IMR-90 (cell line): ENCODE results near the gene CYLC1. TPM values are rescaled to one million over a fixed set of nuclear protein-coding genes. Genes with fewer than 3 reads are reported as not detected.

Source experiments
- ATAC-seq: fragments of 200-7000 bp; cut with Tn5 transposase; 2 replicates; pipeline ENCODE4 v1.9.1; 2020; ENCODE audit warnings: low read depth, mild to moderate bottlenecking, moderate library complexity
- BruUV-seq: library from RNA; stranded (reverse); fragments of 400-500 nt; replicated peaks from 2 replicates; lab custom pipeline; 2021; lab: Mats Ljungman, UMichigan
- CTCF ChIA-PET: fragments of 300-600 bp; formaldehyde crosslinking; extraction: SDS; loops from one replicate; lab custom pipeline; 2021; ENCODE audit warnings: antibody characterized with exemption; lab: Yijun Ruan, JAX
- POLR2A ChIA-PET: fragments of 300-600 bp; sonication (Branson Sonifier 250); formaldehyde crosslinking; loops from one replicate; lab custom pipeline; 2022; ENCODE audit warnings: antibody characterized with exemption; ENCODE audit not compliant: unreplicated experiment; lab: Charles Lee
- DNase-seq: peaks from one replicate; pipeline ENCODE4 v3.0.0; 2013
- H2AFZ ChIP-seq: replicated peaks from 2 replicates; pipeline ENCODE3; 2013; ENCODE audit warnings: low read length, mild to moderate bottlenecking; ENCODE audit not compliant: poor library complexity
- H2AK5ac ChIP-seq: 2 replicates; pipeline ENCODE4 v1.6.1; 2013; ENCODE audit warnings: low read depth, low read length, inconsistent platforms
- H2AK9ac ChIP-seq: replicated peaks from 2 replicates; pipeline ENCODE3; 2013; ENCODE audit warnings: mild to moderate bottlenecking, low read depth, low read length, moderate library complexity; ENCODE audit not compliant: poor library complexity
- H2BK120ac ChIP-seq: 2 replicates; pipeline ENCODE4 v1.6.1; 2013; ENCODE audit warnings: low read depth, low read length, inconsistent platforms
- H2BK15ac ChIP-seq: 3 replicates; pipeline ENCODE4 v1.6.1; 2013; ENCODE audit warnings: low read depth, low read length, inconsistent platforms
- H2BK20ac ChIP-seq: 2 replicates; pipeline ENCODE4 v1.6.1; 2013; ENCODE audit warnings: low read depth, mild to moderate bottlenecking, inconsistent platforms, low read length, moderate library complexity
- H2BK5ac ChIP-seq: 2 replicates; pipeline ENCODE4 v1.6.1; 2013; ENCODE audit warnings: mild to moderate bottlenecking, low read depth, low read length, inconsistent platforms; ENCODE audit not compliant: poor library complexity, severe bottlenecking
- H3K14ac ChIP-seq: replicated peaks from 2 replicates; pipeline ENCODE4 v1.6.1; 2013; ENCODE audit warnings: low read depth, low read length, inconsistent platforms
- H3K18ac ChIP-seq: 2 replicates; pipeline ENCODE4 v1.6.1; 2013; ENCODE audit warnings: low read depth, low read length, control low read depth
- H3K23ac ChIP-seq: 2 replicates; pipeline ENCODE4 v1.6.1; 2013; ENCODE audit warnings: low read depth, low read length, inconsistent platforms
- H3K27ac ChIP-seq: 2 replicates; pipeline ENCODE4 v1.5.1; 2013; ENCODE audit warnings: mild to moderate bottlenecking, control low read depth, low read length; ENCODE audit not compliant: insufficient read depth
- H3K27me3 ChIP-seq: 2 replicates; pipeline ENCODE4 v1.6.1; 2013; ENCODE audit warnings: low read length; ENCODE audit not compliant: control insufficient read depth, insufficient read depth
- H3K36me3 ChIP-seq: 2 replicates; pipeline ENCODE4 v1.6.1; 2013; ENCODE audit warnings: low read length, mixed read lengths; ENCODE audit not compliant: control insufficient read depth, insufficient read depth
- H3K4ac ChIP-seq: 2 replicates; pipeline ENCODE4 v1.6.1; 2013; ENCODE audit warnings: low read depth, low read length, inconsistent platforms
- H3K4me1 ChIP-seq: 2 replicates; pipeline ENCODE4 v1.6.1; 2013; ENCODE audit warnings: low read length, mixed read lengths; ENCODE audit not compliant: control insufficient read depth, insufficient read depth
- H3K4me2 ChIP-seq: 2 replicates; pipeline ENCODE4 v1.6.1; 2013; ENCODE audit warnings: low read depth, mild to moderate bottlenecking, control low read depth, low read length, moderate library complexity
- H3K4me3 ChIP-seq: 2 replicates; pipeline ENCODE4 v1.5.1; 2013; ENCODE audit warnings: low read depth, mild to moderate bottlenecking, control low read depth, low read length, moderate library complexity; ENCODE audit not compliant: insufficient read depth
- H3K56ac ChIP-seq: 2 replicates; pipeline ENCODE4 v1.6.1; 2013; ENCODE audit warnings: low read length, inconsistent platforms; ENCODE audit not compliant: insufficient read depth; ENCODE audit errors: extremely low read depth
- H3K79me1 ChIP-seq, 2 experiments: 2 replicates each; pipeline ENCODE4 v1.6.1; 2013; ENCODE audit warnings: low read length in 2 of 2, inconsistent platforms in 1 of 2, low read depth in 1 of 2
- H3K9ac ChIP-seq: 2 replicates; pipeline ENCODE4 v1.6.1; 2013; ENCODE audit warnings: low read depth, low read length, control low read depth
- H3K9me1 ChIP-seq: 2 replicates; pipeline ENCODE4 v1.6.1; 2013; ENCODE audit warnings: low read length, inconsistent platforms; ENCODE audit not compliant: insufficient read depth
- H3K9me3 ChIP-seq: 2 replicates; pipeline ENCODE4 v1.6.1; 2013; ENCODE audit warnings: low read length; ENCODE audit not compliant: control insufficient read depth, insufficient read depth
- H4K20me1 ChIP-seq: 2 replicates; pipeline ENCODE4 v1.6.1; 2013; ENCODE audit warnings: low read length, inconsistent platforms; ENCODE audit not compliant: insufficient read depth
- H4K5ac ChIP-seq: 2 replicates; pipeline ENCODE4 v1.6.1; 2013; ENCODE audit warnings: mild to moderate bottlenecking, low read depth, low read length, control low read depth
- H4K8ac ChIP-seq, 2 experiments: 2 replicates each; pipeline ENCODE4 v1.6.1; 2013; ENCODE audit warnings: low read depth in 2 of 2, low read length in 2 of 2, control low read depth in 1 of 2, inconsistent platforms in 1 of 2
- H4K91ac ChIP-seq: 2 replicates; pipeline ENCODE4 v1.6.1; 2013; ENCODE audit warnings: low read depth, low read length, inconsistent platforms; ENCODE audit not compliant: insufficient read depth
- BHLHE40 ChIP-seq: fragments of 150-350 bp; IDR thresholded peaks from 2 replicates; pipeline ENCODE4 v1.6.1; 2016; ENCODE audit warnings: mild to moderate bottlenecking, low read depth, low read length
- CEBPB ChIP-seq: IDR thresholded peaks from 2 replicates; pipeline ENCODE4 v1.6.1; 2012; ENCODE audit warnings: low read depth, low read length, improper control_type of control experiment
- CHD1 ChIP-seq: IDR thresholded peaks from 2 replicates; pipeline ENCODE4 v1.6.1; 2012; ENCODE audit warnings: low read depth, low read length, improper control_type of control experiment
- CTCF ChIP-seq: conservative IDR thresholded peaks from 2 replicates; pipeline ENCODE4 v1.5.1; 2012; ENCODE audit warnings: mild to moderate bottlenecking, low read depth, low read length, improper control_type of control experiment
- ELK1 ChIP-seq: fragments of 150-350 bp; IDR thresholded peaks from 2 replicates; pipeline ENCODE4 v1.6.1; 2016; ENCODE audit warnings: low read depth, mild to moderate bottlenecking, low read length, moderate library complexity, borderline replicate concordance
- FOS ChIP-seq: fragments of 150-350 bp; IDR thresholded peaks from 2 replicates; pipeline ENCODE4 v1.6.1; 2016; ENCODE audit warnings: low read depth, low read length
- MAFK ChIP-seq: IDR thresholded peaks from 2 replicates; pipeline ENCODE4 v1.6.1; 2012; ENCODE audit warnings: low read depth, low read length, improper control_type of control experiment
- MAZ ChIP-seq: IDR thresholded peaks from 2 replicates; pipeline ENCODE4 v1.6.1; 2012; ENCODE audit warnings: low read depth, mild to moderate bottlenecking, low read length, improper control_type of control experiment, moderate library complexity, borderline replicate concordance
- MXI1 ChIP-seq: IDR thresholded peaks from 2 replicates; pipeline ENCODE4 v1.6.1; 2012; ENCODE audit warnings: low read depth, mild to moderate bottlenecking, low read length, moderate library complexity, borderline replicate concordance
- NFE2L2 ChIP-seq: fragments of 150-350 bp; IDR thresholded peaks from 2 replicates; pipeline ENCODE4 v1.6.1; 2016; ENCODE audit warnings: low read depth, mild to moderate bottlenecking, low read length
- POLR2A ChIP-seq: IDR thresholded peaks from 2 replicates; pipeline ENCODE4 v1.6.1; 2012; ENCODE audit warnings: mild to moderate bottlenecking, low read depth, low read length
- RAD21 ChIP-seq: IDR thresholded peaks from 2 replicates; pipeline ENCODE4 v1.6.1; 2012; ENCODE audit warnings: low read length, improper control_type of control experiment
- RCOR1 ChIP-seq: IDR thresholded peaks from 2 replicates; pipeline ENCODE4 v1.6.1; 2012; ENCODE audit warnings: mild to moderate bottlenecking, low read length, improper control_type of control experiment; ENCODE audit not compliant: insufficient replicate concordance
- RFX5 ChIP-seq: IDR thresholded peaks from 2 replicates; pipeline ENCODE4 v1.8.0; 2012; ENCODE audit warnings: low read depth, mild to moderate bottlenecking, low read length, moderate library complexity
- SMC3 ChIP-seq: fragments of 150-350 bp; IDR thresholded peaks from 2 replicates; pipeline ENCODE4 v1.6.1; 2016; ENCODE audit warnings: low read depth, mild to moderate bottlenecking, antibody characterized with exemption, low read length, moderate library complexity
- USF2 ChIP-seq: fragments of 150-350 bp; IDR thresholded peaks from 2 replicates; pipeline ENCODE4 v1.6.1; 2017; ENCODE audit warnings: mild to moderate bottlenecking, antibody characterized with exemption, low read length, low read depth
- WGBS, 2 experiments: methylation state at CpG; one replicate each; pipeline versions ENCODE4 v1.1.5 to v1.1.7; 2013; ENCODE audit warnings: missing lambda C conversion rate in 2 of 2; ENCODE audit not compliant: insufficient read length in 1 of 2; ENCODE audit errors: extremely low coverage in 2 of 2; 5-methylcytosine and 5-hydroxymethylcytosine counted together
- dilution Hi-C: fragments of 300-500 bp; cut with HindIII; formaldehyde crosslinking; loops from one replicate; pipeline ENCODE4 v1.14.3; 2018; ENCODE audit warnings: low sequenced_read_pairs; ENCODE audit not compliant: unreplicated experiment
- in situ Hi-C: fragments of 300-500 bp; cut with MboI; formaldehyde crosslinking; loops from 3 replicates; pipeline ENCODE4 v1.14.3; 2019; ENCODE audit warnings: low sequenced_read_pairs, inconsistent platforms, mixed read lengths
- intact Hi-C: fragments of 100-400 bp; cut with micrococcal nuclease; formaldehyde crosslinking; loops from 2 replicates; pipeline ENCODE4 v1.10.0; 2022
- polyA plus RNA-seq, 3 experiments: library from polyadenylated mRNA; depleted of rRNA; stranded (reverse); fragments of >200 nt; gene quantifications; 2 replicates each; pipeline ENCODE4 v1.2.3, GENCODE V29; 2012; ENCODE audit warnings: low replicate concordance in 1 of 3
- total RNA-seq: library from RNA; depleted of rRNA; stranded (reverse); fragments of >200 nt; gene quantifications from 2 replicates; pipeline ENCODE4 v1.2.3, GENCODE V29; 2012

CYLC1 gene
- total and polyA plus RNA-seq, 2 of the 4 experiments (the other 2 are of a cell fraction), result not detected

- H4K5ac ChIP-seq, result no peak overlapping the region
- no peak overlapping the region for H3K56ac ChIP-seq
- intact Hi-C loops (no loop called here), in situ Hi-C loops (no loop called here), dilution Hi-C loops (no loop called here)
- H3K23ac ChIP-seq, result no peak overlapping the region
- H3K9ac ChIP-seq, result no peak overlapping the region
- ATAC-seq (no peak), DNase-seq (no peak)
- no peak overlapping the region for H3K4me2 ChIP-seq
- BruUV-seq, result no TSS peak
- no peak overlapping the region for H2BK5ac ChIP-seq
- no peaks in the 10 kb centered on the region for H3K9me1 ChIP-seq
- H3K36me3 ChIP-seq, result no peaks in the 10 kb centered on the region
- H3K4me1 ChIP-seq, result no peaks in the 10 kb centered on the region
- no peak overlapping the region for H4K91ac ChIP-seq
- H2AK9ac ChIP-seq, result no peak overlapping the region
- ChIA-PET POLR2A (no interaction called here), CTCF (no interaction called here)
- no peaks in the 10 kb centered on the region for H3K9me3 ChIP-seq
- no peak overlapping the region for H3K27ac ChIP-seq
- no peaks in the 10 kb centered on the region for H4K20me1 ChIP-seq
- H2AK5ac ChIP-seq, result no peak overlapping the region
- no peak overlapping the region for H2BK20ac ChIP-seq
- TF ChIP-seq POLR2A (no peak), SMC3 (no peak), RAD21 (no peak), RCOR1 (no peak), USF2 (no peak), FOS (no peak), MAZ (no peak), CTCF (no peak), ELK1 (no peak), MAFK (no peak), BHLHE40 (no peak), CHD1 (no peak), MXI1 (no peak), CEBPB (no peak), RFX5 (no peak), NFE2L2 (no peak)
- H3K4me3 ChIP-seq, result no peak overlapping the region
- H3K18ac ChIP-seq, result no peak overlapping the region
- no peaks in the 10 kb centered on the region for H3K27me3 ChIP-seq
- no peak overlapping the region for H4K8ac ChIP-seq
- no CpG with 5 or more reads among the region's 4 CpGs for WGBS, 2 experiments
- H3K14ac ChIP-seq, result no peak overlapping the region
- no peaks in the 10 kb centered on the region for H3K79me1 ChIP-seq
- H2AFZ ChIP-seq, result no peak overlapping the region
- H2BK15ac ChIP-seq, result no peak overlapping the region
- H2BK120ac ChIP-seq, result no peak overlapping the region
- H3K4ac ChIP-seq, result no peak overlapping the region
Observed at GRCh38 chrX:83829874-83830273, 31.1 kb upstream of the CYLC1 start.
